Endothelial cell (in vitro differentiated cells): Measurements from ENCODE around the gene HOXB8. TPM values are rescaled to one million over a fixed set of nuclear protein-coding genes. Genes with fewer than 3 reads are reported as not detected.

Experiments
- DNase-seq: peaks from one replicate; pipeline ENCODE4 v3.0.0; 2021; ENCODE audit warnings: low spot score
- H3K27ac Mint-ChIP-seq: one replicate; pipeline ENCODE4 v1.8.0; 2021; ENCODE audit warnings: mixed read lengths, inconsistent platforms; ENCODE audit not compliant: unreplicated experiment
- H3K27me3 Mint-ChIP-seq: one replicate; pipeline ENCODE4 v1.8.0; 2021; ENCODE audit warnings: mild to moderate bottlenecking, moderate library complexity, mixed read lengths, inconsistent platforms; ENCODE audit not compliant: unreplicated experiment
- H3K36me3 Mint-ChIP-seq: one replicate; pipeline ENCODE4 v1.8.0; 2021; ENCODE audit warnings: mild to moderate bottlenecking, low read depth, mixed read lengths, inconsistent platforms; ENCODE audit not compliant: unreplicated experiment
- H3K4me1 Mint-ChIP-seq: one replicate; pipeline ENCODE4 v1.8.0; 2021; ENCODE audit warnings: mild to moderate bottlenecking, mixed read lengths, inconsistent platforms; ENCODE audit not compliant: unreplicated experiment
- H3K4me3 Mint-ChIP-seq: one replicate; pipeline ENCODE4 v1.8.0; 2021; ENCODE audit warnings: mild to moderate bottlenecking, mixed read lengths, inconsistent platforms; ENCODE audit not compliant: unreplicated experiment
- H3K9me3 Mint-ChIP-seq: one replicate; pipeline ENCODE4 v1.8.0; 2021; ENCODE audit warnings: mixed read lengths, inconsistent platforms; ENCODE audit not compliant: unreplicated experiment
- CTCF ChIP-seq: fragments of 200-600 bp; sonication (generic); IDR thresholded peaks from one replicate; pipeline ENCODE4 v1.5.0; 2021; ENCODE audit warnings: antibody characterized with exemption; ENCODE audit not compliant: unreplicated experiment
- total RNA-seq: library from RNA; stranded (reverse); fragmentation: NEBNext Ultra II Directional; extraction: Animal tissue kit (Norgen Biotek cat#: 25700); gene quantifications from one replicate; pipeline ENCODE4 v1.2.1, GENCODE V29; 2021; ENCODE audit not compliant: unreplicated experiment

HOXB8 gene
- total RNA-seq, 1 donor from 2014 or later: 0.15 TPM

GRCh38 chr17:48615963-48616716 is 1.0 kb upstream of the HOXB8 start:
- H3K27me3 Mint-ChIP-seq: peaks cover 29% of the 10 kb centered on the region
- no peaks in the 10 kb centered on the region for H3K9me3 Mint-ChIP-seq
- no peak overlapping the region for H3K4me3 Mint-ChIP-seq
- peaks cover 34% of the 10 kb centered on the region for H3K4me1 Mint-ChIP-seq
- no peak for TF ChIP-seq CTCF
- no peak overlapping the region for H3K27ac Mint-ChIP-seq
- no peak for DNase-seq
- H3K36me3 Mint-ChIP-seq: no peaks in the 10 kb centered on the region

- H3K4me1 Mint-ChIP-seq: peaks cover 30% of the 10 kb centered on the region
- no peaks in the 10 kb centered on the region for H3K36me3 Mint-ChIP-seq
- H3K27ac Mint-ChIP-seq: no peak overlapping the region
- TF ChIP-seq CTCF: no peak
- H3K27me3 Mint-ChIP-seq: peaks cover 38% of the 10 kb centered on the region
- DNase-seq: no peak
- peak overlapping the region; percentile 29 for H3K4me3 Mint-ChIP-seq
- no peaks in the 10 kb centered on the region for H3K9me3 Mint-ChIP-seq
Measured at GRCh38 chr17:48613862-48614694, 1.0 kb downstream of the HOXB8 start.

GRCh38 chr17:48612854-48613691 is 2.0 kb downstream of the HOXB8 start:
- peaks cover 32% of the 10 kb centered on the region for H3K4me1 Mint-ChIP-seq
- H3K27ac Mint-ChIP-seq: peak overlapping the region; percentile 16
- DNase-seq: no peak
- H3K27me3 Mint-ChIP-seq: peaks cover 29% of the 10 kb centered on the region
- H3K4me3 Mint-ChIP-seq: peak overlapping the region; percentile 89
- peak; percentile 27 for TF ChIP-seq CTCF
- H3K9me3 Mint-ChIP-seq: no peaks in the 10 kb centered on the region
- H3K36me3 Mint-ChIP-seq: no peaks in the 10 kb centered on the region

- Mint-ChIP-seq H3K27me3 (peaks cover 33% of the 10 kb centered on the region), H3K36me3 (no peaks in the 10 kb centered on the region), H3K27ac (peak overlapping the region; percentile 16), H3K4me3 (peak overlapping the region; percentile 85), H3K4me1 (peaks cover 36% of the 10 kb centered on the region), H3K9me3 (no peaks in the 10 kb centered on the region)
- no peak for TF ChIP-seq CTCF
- DNase-seq: no peak
Measured at GRCh38 chr17:48612456-48612853, 2.6 kb downstream of the HOXB8 start.
